ENCODE results near the gene APLP1. TPM values are rescaled to one million over a fixed set of nuclear protein-coding genes. Genes with fewer than 3 reads are reported as not detected.

Gene APLP1
- total RNA-seq, 1 experiment from 2014 or later = 2.0 TPM

GRCh38 chr19:35901055-35901644 is 32.8 kb downstream of the APLP1 start:
- no peaks in the 10 kb centered on the region for H3K27me3 ChIP-seq (ENCODE audit: insufficient read depth, low read depth)
- H4K20me1 ChIP-seq (ENCODE audit: insufficient read depth) = no peaks in the 10 kb centered on the region
- peaks cover 8% of the 10 kb centered on the region; the same call in 1 of the 2 replicates for H3K4me1 ChIP-seq (replicated peaks; ENCODE audit: insufficient read depth)
- peaks cover 16% of the 10 kb centered on the region for H3K79me2 ChIP-seq (ENCODE audit: low read depth)
- intact Hi-C loops (cut with micrococcal nuclease; ENCODE audit: unreplicated experiment) = loop anchor here (10.0 kb wide), 1 partner anchor 156 kb away; the partner anchor contains the start of genes IGFLR1, LIN37, PSENEN and U2AF1L4
- no TSS peak for BruUV-seq (replicated peaks)
- peaks cover 10% of the 10 kb centered on the region; the same call in 1 of the 2 replicates for H3K36me3 ChIP-seq (ENCODE audit: low read depth)
- no peaks in the 10 kb centered on the region for H3K9me2 ChIP-seq (ENCODE audit: insufficient read depth)
- H3K4me2 ChIP-seq = peak overlapping the region; percentile 87
- ChIA-PET POLR2A (ENCODE audit: unreplicated experiment) (interaction anchor here (0.6 to 0.9 kb wide), 5 partner anchors 9 to 314 kb away, joined by 3 to 7 read pairs (median 4); partner anchors contain the start of genes ZNF146 and ZNF565), CTCF (no interaction called here)
- peak overlapping the region; percentile 92; the same call in 1 of the 2 replicates for H2AFZ ChIP-seq
- H3K4me3 ChIP-seq = peak overlapping the region; percentile 79; the same call in 1 of the 2 replicates
- no peak overlapping the region for H3K27ac ChIP-seq
- TF ChIP-seq EZH2 (IDR thresholded peaks at IDR 0.05; ENCODE audit: low read depth) = no peak
- no peak for TF ChIP-seq CTCF (conservative IDR thresholded peaks at IDR 0.05)
- H3K9me3 ChIP-seq (ENCODE audit: insufficient read depth, low read depth) = no peaks in the 10 kb centered on the region
- peak; percentile 27 to 65 for DNase-seq
- peaks cover 13% of the 10 kb centered on the region for H3F3A ChIP-seq (ENCODE audit: insufficient read depth, low read depth)

GRCh38 chr19:35901854-35902661 is 33.7 kb downstream of the APLP1 start, which contains the start of gene HCST:
TSS of gene HCST (plus strand) at chr19:35902529. CDS start at chr19:35902594, 65 bp downstream.
- H4K20me1 ChIP-seq (ENCODE audit: insufficient read depth) = no peaks in the 10 kb centered on the region
- peaks cover 13% of the 10 kb centered on the region for H3F3A ChIP-seq (ENCODE audit: insufficient read depth, low read depth)
- peak within 1 kb of the TSS; percentile 74; the same call in 1 of the 2 replicates for H2AFZ ChIP-seq
- ChIA-PET POLR2A (ENCODE audit: unreplicated experiment) (interaction anchor here (0.7 kb wide), 1 partner anchor 29 kb away, joined by 5 read pairs; no protein-coding TSS in a partner anchor), CTCF (no interaction called here)
- peaks cover 8% of the 10 kb centered on the region; the same call in 1 of the 2 replicates for H3K4me1 ChIP-seq (replicated peaks; ENCODE audit: insufficient read depth)
- no TSS peak for BruUV-seq (replicated peaks)
- DNase-seq = no peak
- no peaks in the 10 kb centered on the region for H3K9me2 ChIP-seq (ENCODE audit: insufficient read depth)
- peak within 1 kb of the TSS; percentile 87 for H3K4me2 ChIP-seq
- peak within 1 kb of the TSS; percentile 48; the same call in 1 of the 2 replicates for H3K4me3 ChIP-seq
- no peak within 1 kb of the TSS for H3K27ac ChIP-seq
- peaks cover 6% of the 10 kb centered on the region; the same call in 1 of the 2 replicates for H3K36me3 ChIP-seq (ENCODE audit: low read depth)
- H3K27me3 ChIP-seq (ENCODE audit: insufficient read depth, low read depth) = no peaks in the 10 kb centered on the region
- H3K9me3 ChIP-seq (ENCODE audit: insufficient read depth, low read depth) = no peaks in the 10 kb centered on the region
- TF ChIP-seq CTCF (conservative IDR thresholded peaks at IDR 0.05) (no peak), EZH2 (IDR thresholded peaks at IDR 0.05; ENCODE audit: low read depth) (no peak)
- intact Hi-C loops (cut with micrococcal nuclease; ENCODE audit: unreplicated experiment) = loop anchor here (10.0 kb wide), 1 partner anchor 157 kb away; the partner anchor contains the start of genes IGFLR1, LIN37, PSENEN and U2AF1L4
- H3K79me2 ChIP-seq (ENCODE audit: low read depth) = peaks cover 16% of the 10 kb centered on the region

GRCh38 chr19:35902870-35903475 is 34.6 kb downstream of the APLP1 start:
- H3K27ac ChIP-seq = no peak overlapping the region
- no peaks in the 10 kb centered on the region for H3K9me2 ChIP-seq (ENCODE audit: insufficient read depth)
- no peaks in the 10 kb centered on the region for H3K9me3 ChIP-seq (ENCODE audit: insufficient read depth, low read depth)
- intact Hi-C loops (cut with micrococcal nuclease; ENCODE audit: unreplicated experiment) = loop anchor here (10.0 kb wide), 1 partner anchor 158 kb away; the partner anchor contains the start of genes IGFLR1, LIN37, PSENEN and U2AF1L4
- POLR2A ChIA-PET (ENCODE audit: unreplicated experiment) = interaction anchor here (0.5 kb wide), 1 partner anchor 111 kb away, joined by 4 read pairs; no protein-coding TSS in a partner anchor
- peak overlapping the region; percentile 48; the same call in 1 of the 2 replicates for H3K4me3 ChIP-seq
- no peak for DNase-seq
- peak overlapping the region; percentile 74; the same call in 1 of the 2 replicates for H2AFZ ChIP-seq
- peak overlapping the region; percentile 78 for H3K4me2 ChIP-seq
- CTCF ChIA-PET = no interaction called here
- no TSS peak for BruUV-seq (replicated peaks)
- peaks cover 15% of the 10 kb centered on the region for H3K79me2 ChIP-seq (ENCODE audit: low read depth)
- H3K27me3 ChIP-seq (ENCODE audit: insufficient read depth, low read depth) = no peaks in the 10 kb centered on the region
- H3K4me1 ChIP-seq (replicated peaks; ENCODE audit: insufficient read depth) = peaks cover 8% of the 10 kb centered on the region; the same call in 1 of the 2 replicates
- no peaks in the 10 kb centered on the region for H3K36me3 ChIP-seq (ENCODE audit: low read depth)
- peaks cover 13% of the 10 kb centered on the region for H3F3A ChIP-seq (ENCODE audit: insufficient read depth, low read depth)
- TF ChIP-seq CTCF (conservative IDR thresholded peaks at IDR 0.05) (no peak), EZH2 (IDR thresholded peaks at IDR 0.05; ENCODE audit: low read depth) (no peak)
- H4K20me1 ChIP-seq (ENCODE audit: insufficient read depth) = no peaks in the 10 kb centered on the region
